Ecto neural progenitor cell (in vitro differentiated cells): Measurements from ENCODE around the gene DDX1.

Source experiments
- DNase-seq: peaks from one replicate; pipeline ENCODE4 v3.0.0-alpha.2; 2018; ENCODE audit warnings: low spot score

DDX1 gene

DNA sequence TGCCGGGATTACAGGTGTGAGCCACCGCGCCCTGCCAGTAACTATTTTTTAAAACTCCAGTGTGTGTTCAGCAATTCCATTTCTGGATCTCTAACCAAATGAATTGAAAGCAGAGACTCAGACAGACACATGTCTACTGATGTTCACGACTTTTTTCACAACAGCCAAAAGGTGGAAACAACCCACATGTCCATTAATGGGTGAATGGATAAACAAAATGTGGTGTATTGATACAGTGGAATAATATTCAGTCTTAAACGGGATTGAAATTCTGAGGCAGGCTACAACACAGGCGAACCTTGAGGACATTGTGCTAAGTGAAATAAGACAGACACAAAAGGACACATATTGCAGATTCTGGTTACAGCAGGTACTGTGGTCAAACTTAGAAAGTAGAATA lies 55.0 kb downstream of the DDX1 start:
- no peak for DNase-seq

DNA sequence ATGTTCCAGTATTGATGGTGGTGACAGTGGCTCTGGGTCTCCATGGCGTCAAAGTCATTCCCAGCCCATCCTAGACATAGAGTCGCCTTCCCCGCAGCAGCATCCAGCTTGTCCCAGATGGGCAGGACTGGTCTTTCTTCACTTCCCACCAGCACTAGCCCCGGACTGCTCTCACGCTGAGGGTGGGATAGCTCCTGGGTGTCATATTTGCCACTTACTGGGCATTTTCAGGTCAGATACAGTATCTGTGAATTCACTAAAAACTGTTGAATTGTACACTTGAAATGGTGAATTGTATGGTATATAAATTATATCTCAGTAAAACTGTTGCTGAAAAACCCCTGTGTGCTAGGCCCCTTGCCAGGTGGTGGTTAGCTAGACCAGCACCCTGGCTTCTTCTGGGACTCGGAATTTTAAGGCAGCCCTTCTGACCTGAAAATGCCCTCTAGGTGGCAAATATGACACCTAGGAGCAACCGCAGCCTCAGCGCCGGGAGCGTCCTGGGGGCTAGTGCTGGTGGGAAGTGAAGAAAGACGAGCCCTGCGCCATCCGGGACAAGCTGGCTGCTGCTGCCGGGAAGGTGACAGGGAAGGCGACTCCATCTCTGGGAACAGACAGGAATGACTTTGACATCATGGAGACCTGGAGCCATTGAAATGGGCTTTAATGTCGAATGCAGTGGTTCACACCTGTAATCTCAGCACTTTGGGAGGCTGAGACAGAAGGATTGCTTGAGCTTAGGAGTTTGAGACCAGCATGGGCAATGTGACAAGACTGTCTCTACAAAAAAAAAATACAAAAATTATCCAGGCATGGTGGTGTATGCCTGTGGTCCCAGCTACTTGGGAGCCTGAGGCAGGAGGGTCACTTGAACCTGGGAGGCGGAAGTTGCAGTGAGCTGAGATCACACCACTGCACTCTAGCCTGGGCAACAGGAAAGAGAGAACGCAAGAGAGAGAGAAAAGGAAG lies 56.2 kb downstream of the DDX1 start:
- no peak for DNase-seq

DNA sequence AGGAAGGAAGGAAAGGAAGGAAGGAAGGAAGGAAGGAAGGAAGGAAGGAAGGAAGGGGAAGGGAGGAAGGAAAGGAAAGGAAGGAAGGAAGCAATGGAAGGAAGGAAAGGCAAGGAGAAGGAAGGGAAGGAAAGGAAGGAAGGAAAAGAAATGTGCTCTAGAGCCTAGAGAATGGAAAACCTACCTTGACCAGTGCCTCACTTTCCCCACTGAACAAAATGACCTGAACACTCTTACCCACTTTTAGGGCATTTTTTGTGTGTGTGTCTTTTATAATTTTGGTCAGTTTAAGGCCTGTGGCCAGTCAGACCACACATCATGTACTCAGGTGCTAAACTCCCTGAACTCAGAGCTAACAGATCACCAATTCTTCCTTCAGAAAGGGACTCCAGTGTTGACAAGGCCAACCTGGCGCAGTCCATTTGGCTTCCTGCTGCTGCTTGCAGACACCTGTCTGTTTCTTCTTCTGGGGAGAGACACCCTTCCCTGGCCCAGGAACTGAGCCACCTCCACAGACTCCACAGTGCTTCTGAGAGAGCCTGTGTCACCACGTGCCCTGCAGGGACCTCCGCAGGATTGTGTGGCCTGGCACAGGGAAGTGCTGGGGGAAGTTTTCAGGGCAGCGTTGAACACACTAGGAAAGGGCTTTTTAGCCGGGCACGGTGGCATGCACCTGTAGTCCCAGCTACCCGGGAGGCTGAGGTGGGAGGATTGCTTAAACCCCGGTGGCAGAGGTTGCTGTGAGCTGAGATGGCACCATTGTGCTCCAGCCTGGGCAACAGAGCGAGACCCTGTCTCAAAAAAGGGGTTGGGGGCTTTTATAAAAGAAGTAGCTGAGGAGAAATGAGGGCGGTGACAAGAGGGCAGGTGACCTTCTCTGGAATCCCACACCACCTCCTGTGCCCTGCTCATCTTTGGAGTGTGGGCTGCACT lies 57.2 kb downstream of the DDX1 start:
- no peak for DNase-seq

DNA sequence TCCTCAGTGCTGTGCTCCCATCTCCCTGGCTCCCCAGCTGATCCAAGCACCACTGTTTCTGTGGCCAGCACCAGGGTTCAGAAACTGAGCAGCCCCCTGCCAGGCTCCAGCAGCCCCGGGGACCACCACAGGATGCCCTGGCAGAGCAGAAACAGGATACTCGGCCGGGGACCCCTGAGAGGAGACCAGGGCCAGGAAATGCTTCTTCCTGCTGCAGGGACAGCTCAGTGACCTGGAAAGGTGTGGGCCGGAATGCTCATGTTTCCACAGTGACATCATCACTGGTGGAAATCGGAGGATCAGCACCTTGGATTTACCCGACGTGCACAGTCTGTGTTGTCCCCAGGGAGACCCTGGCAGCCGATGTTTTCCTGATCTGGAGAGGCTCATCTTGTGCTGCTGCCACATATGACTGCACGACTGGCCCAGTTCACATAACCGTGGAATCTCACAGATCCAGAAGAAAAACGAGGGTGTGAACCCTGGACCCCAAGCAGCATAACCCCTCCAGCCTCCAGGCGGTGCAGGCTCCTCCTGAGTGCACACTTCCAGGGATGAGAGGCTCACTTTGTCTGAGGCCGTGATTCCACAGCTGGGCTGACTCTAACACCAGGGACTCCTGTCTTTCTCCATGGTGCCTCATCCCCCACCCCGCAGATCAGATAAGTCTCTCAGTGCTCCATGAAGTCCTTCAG lies 58.0 kb downstream of the DDX1 start:
- no peak for DNase-seq

DNA sequence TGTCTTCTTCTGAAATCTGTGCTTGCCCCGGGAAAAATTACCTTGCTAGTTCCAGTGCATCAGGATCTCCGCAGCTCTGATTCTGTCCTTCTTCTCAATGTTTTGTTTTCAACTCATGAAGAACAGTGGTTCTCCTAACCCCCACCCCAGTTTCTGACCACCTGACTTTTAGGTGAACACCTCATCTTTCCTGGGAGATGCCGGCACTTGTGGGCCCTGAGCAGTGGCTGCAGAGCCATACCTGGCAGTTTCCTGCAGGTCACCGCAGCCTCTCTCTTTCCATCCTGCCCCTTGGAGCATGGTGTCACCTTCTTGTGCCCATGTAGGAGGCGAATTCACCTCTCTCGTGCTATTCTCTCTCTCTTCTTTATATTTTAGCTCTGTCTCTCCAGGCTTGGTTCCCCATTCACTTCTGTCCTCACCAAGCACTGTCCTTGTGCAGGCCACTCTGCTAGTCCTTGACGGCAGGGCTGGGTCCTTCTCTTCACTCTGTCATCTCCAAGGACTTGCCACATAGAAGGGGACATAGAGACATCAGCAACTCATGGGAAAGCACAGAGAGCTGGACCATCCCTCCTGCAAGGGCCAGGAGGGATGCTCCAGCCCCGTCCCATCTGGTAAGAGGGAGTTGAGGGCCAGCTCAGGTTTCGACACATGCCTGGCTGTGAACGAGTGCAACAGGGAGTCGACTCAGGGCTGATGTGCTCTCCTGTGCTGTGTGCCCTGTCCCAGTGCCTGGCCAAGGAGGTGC lies 59.1 kb downstream of the DDX1 start:
- no peak for DNase-seq

DNA sequence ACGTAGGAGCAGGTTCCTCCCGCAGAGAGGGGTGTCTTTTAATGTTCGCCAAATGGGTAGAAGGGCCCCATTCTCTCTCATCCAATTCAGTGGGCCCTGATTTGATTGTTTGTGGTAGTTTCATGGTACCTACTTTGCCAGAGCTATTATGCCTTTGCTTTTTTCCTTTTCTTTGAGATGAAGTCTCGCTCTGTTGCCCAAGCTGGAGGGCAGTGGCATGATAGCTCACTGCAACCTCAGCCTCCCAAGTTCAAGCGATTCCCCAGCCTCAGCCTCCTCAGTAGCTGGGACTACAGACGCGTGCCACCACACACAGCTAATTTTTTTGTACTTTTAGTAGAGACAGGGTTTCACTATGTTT lies 59.7 kb downstream of the DDX1 start:
- no peak for DNase-seq

DNA sequence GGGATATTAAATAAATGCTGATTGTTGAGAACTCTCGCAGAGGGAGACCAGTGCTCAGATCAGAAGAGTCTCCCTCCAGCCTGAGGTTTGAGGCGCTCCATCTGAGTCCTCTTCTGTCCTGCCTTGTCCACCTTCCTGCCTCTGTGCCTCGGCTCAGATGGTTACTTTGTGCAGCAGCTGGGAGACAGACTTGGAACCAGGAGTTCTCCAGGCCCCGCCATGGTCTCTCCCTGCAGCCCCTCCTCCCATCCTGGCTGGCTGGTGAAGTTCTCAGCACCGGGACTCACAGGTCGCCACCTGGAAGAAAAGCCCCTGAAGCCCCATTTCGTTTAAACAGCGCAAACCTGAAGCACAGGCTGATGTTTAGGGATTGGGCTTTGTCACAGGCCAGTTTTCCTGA lies 60.6 kb downstream of the DDX1 start:
- no peak for DNase-seq

DNA sequence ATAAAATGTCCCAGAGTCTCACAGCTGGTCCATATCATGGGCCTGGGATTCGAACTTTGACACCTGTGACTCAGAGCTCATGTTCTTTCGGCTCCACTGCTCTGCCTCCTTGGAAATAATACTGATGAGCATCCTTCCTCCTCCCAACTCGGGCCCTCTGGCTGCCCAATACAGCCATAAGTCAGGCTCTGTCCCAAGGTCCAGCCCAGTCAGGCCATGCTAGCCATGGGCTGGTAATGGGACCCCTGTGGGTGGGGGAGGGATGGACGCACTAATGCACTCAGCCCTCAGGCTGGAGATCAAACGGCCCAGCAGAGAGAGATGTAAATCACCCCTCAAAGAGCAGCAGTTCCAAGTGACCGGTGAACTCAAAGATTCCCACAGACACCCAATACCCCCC lies 61.1 kb downstream of the DDX1 start:
- no peak for DNase-seq

DNA sequence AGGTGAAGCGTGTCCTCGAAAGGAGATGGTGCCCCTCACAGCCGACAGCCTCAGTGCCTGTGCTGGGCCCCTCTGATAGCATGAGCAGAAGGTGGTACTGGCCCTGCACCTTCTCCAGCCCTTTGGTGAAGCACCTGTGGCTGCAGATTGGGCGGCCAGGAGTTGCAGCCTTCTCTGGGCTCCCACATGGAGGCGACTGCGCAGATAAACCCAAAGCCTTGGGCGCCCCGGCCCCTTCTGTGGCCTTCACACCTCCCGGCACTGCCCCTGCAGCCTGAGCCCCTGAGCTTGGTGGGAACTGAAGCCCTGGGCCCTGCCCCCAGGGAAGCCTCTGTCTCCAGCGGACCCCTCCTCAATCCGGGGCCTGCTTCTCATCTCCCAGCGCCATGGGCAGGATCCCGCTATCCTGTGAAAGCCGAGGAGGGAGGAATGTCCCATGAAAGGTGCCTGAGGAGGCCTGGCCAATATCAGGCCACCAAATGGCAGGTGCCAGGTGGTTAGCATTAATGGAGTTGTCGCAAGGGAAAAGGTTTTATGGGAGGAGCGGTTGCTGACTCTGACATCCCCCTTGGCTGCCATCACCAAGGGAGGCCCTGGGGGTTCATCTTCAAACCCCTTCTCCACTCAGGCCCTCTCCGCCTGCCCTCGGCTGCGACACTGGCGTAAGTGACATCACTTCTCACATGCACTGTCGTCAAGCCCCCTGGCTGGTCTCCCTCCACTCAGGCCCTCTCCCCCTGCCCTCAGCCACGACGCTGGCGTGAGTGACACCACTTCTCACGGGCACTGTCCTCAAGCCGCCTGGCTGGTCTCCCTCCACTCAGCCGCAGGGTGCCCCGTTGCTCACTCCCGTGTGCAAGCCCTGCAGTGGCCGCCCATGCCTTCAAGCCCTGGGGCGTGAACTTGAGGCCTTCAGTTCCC lies 62.4 kb downstream of the DDX1 start:
- DNase-seq, result no peak

DNA sequence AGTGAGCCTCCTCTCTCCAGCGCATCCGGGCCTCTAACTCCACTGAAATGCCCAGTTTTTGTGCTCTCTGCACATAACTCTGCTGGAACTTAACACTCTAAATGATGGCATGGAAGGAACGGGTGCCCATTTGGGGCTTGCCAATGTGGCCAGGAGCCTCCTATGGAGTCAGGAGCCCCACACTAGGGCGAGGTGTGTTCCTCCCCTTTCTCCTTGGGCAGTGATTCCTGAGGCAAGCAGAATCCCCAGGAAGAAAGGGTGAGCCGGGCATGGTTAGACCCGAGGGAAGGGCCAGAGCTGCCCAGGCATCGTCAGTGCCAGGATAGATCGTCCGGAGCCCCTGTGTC lies 63.0 kb downstream of the DDX1 start:
- DNase-seq, result no peak

DNA sequence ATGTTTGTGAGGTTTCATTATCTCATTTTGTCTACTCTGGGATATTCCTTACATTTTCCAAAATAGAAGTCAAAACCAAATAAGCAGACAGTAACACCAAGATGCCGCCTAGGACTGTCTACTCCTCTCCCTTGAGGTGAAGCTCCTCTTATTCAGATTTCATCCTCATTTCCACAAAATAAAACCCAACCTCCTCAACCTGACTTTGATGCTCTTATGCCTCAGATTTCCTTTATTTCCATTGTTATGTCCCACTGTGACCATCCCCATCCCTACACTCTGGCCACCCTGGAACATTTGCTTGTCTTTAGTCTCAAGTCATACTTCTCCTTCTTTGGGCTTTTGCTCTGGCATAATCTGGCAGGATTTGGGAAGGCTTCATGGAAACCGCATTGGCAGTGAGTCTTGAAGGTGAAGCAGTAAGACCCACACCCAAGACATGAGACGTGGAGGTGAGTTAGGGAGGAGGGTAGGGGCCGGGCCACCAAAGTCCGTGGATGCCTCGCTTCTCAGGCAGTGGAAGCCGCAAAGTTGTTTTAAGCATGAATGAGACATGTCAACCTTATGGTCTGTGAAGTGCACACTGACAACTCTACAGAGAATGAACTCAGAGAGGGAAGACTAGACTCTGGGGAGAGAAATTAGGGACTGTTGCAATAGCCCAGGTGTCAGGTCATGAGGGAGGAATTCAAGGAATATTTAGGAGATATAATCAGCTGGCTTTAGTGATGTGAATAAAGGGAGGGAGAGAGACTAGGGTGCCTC lies 63.6 kb downstream of the DDX1 start:
- DNase-seq, result no peak

DNA sequence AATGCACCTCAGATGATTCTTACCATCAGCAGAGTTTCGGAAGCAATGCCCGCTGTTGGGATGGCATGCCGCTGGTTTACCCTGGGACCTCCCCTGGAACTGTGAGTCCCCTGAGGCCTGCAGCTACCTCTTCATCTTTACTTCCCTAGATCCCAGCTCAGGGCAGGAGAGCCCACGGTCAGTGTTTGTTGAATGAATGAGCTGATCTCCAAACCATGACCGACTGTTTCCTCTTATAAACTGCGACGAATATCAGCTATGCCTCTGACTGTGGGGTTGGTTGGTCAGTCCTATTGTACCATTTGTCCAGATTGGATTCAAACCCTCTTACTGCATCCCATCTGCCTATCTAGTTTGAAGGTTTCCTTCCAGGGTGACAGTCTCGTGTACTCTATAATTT lies 64.4 kb downstream of the DDX1 start:
- DNase-seq, result no peak

DNA sequence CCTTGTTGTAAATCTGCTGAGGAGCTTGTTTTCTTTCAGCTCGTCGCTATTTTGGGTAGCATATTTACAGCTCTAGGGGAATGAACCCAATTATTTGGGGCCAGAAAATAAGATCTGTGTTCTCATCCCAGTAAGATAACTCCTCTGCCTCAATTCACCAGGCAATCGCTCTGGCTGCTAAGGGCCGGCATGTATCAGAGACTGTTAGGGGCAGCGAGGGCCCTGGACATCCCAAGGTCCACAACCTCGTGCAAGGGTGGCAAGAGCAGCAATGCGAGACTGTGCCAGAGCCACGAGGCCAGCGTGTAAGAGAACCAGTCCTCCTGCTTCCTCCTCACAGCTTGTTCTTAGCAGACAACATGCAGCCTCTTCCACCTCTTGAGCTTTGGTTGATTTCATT lies 66.1 kb downstream of the DDX1 start:
- DNase-seq, result no peak

DNA sequence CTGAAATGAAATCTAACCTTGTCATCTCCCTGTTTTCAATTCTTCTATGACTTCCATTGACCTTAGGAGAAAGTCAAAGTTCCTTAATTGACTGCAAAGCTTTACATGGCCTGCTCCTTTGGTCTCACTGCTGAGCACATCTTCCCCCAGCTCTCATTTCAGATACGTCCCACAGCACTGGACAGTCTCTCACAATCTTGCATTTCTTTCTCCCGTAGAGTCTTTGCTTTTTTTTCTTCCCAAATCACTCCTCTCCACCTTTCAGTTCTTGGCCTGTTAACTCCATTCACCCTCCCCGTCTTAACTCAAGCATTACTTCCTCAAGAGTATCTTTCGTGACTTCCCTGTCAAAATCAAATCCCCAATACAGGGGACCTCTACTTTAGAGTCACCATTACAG lies 67.2 kb downstream of the DDX1 start:
- no peak for DNase-seq

DNA sequence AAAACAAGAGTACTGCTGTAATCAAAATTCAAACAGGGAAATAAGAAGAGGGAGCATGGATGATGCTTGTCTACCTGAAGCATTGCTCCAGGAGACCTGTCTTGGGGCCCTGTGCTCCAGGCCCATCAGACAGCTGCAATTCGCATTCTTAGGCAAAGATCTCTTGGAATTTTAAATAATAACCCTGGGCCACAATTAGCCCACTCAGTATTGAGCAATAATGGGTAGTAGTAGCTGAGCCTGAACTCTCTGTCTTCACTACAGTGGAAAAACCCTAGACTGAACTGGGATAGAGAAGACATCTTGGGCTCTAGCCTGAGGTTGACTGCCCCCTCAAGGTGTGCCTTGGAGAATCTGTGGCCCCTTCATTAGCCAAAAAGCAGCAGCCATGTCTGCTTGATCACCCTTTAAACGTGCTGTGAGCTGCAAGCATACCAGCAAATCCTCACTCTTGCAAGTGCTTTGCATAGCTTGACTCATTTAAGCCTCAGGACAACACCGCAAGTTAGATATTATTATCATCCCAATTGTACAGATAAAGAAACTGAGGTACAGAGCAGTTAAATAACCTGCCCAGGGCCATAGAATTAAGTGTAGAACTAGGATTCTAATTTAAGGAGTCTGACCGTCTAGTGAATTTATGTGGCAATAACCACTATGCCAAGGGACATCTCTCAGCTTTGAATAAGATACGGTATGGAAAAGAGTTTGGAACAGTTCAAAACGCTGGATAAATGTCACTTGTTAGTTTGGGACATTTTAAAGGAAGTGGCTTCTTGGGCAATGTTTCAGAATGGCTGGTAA lies 69.0 kb downstream of the DDX1 start:
- no peak for DNase-seq

DNA sequence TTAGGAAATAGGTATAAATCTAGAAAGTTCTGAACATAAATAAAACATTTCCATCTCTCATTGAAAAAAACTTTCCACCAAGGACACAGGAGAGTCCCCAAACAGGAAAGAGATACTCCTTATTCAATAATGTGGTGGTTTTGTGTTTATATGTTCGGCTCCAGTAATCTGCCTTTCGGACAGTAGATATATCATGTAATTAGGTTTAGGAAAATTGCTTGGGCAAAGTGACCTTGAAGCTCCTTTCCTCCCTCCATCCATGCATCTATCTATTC lies 69.6 kb downstream of the DDX1 start:
- no peak for DNase-seq

DNA sequence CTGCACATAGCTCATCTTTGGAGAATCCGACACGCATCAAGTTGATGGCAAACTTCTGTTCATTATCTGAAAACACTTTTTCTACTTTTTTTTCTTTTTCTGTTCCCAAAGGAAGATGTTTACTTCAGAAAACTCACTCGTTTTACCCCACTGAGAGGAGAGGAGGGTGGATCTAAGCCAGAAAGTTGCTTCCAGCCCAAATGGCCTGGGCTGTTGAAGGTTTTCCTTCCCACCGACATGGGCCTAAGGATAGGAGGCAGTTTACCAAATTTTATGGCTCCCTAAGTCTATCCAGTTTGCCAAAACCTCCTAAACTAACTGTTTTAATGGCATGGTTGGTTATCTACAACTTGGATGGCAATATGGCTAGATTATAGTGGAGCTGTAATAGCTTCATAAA lies 70.4 kb downstream of the DDX1 start:
- no peak for DNase-seq

DNA sequence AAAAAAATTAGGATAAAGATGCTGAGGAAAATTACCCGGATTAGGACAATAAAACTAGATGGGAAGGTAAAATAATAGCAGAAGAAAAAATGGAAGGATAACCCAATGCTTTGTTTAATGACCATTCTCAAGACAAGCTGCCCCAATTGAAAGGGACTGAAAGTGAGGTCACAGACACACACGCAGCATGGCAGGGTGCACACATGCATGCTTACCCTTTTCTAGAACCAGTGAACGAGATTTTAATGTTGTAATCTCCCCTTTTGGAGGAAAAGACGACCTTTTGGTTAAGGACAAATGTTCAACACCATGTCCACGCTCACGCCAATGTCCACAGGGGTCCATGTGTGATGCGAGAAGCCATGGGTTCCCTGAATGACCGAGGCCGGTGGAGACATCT lies 70.9 kb downstream of the DDX1 start:
- DNase-seq, result no peak

DNA sequence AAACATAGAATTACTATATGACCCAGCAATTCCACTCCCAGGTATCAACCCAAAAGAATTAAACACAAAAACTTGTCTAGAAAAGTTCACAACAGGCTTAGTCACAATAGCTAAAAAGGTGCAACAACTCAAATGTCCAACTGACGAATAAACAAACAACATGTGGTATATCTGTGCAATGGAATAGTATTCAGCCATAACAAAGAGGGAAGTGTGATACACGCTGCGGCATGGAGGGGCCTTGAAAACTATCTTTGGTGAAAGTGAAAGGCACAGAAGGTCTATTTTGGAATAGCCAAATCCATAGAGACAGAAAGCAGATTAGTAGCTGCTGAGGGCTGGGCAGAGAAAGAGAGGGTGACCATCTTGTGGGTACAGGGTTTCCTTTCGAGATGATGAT lies 72.1 kb downstream of the DDX1 start:
- DNase-seq, result no peak
